Pancreas (tissue), 10 donors: ENCODE results near the gene PRRT3. TPM values are rescaled to one million over a fixed set of nuclear protein-coding genes. Genes with fewer than 3 reads are reported as not detected.
A peak's percentile ranks its signal among the peaks of the same experiment; 100 is the strongest.

Experiments
- ATAC-seq, 4 donors: fragments of 200-7000 bp; cut with Tn5 transposase; one replicate each; pipeline versions ENCODE4 v1.8.0 to v1.9.1; 2020; ENCODE audit warnings: mild to moderate bottlenecking in 4 of 4, moderate library complexity in 4 of 4
- DNase-seq, 6 donors: peaks; one replicate each; pipeline ENCODE4 v3.0.0-alpha.2; 2020
- FAIRE-seq: peaks from 2 replicates; lab custom pipeline; 2012; peaks lifted over from hg19 to GRCh38; lab: Jason Lieb, UNC
- H3K27ac ChIP-seq, 4 donors: fragments of 200-600 bp; sonication (generic); 1 replicate in 3 of 4; 2 replicates in 1 of 4; pipeline versions ENCODE4 v1.5.0 to v1.8.0; 2020
- H3K27me3 ChIP-seq, 4 donors: fragments of 200-600 bp; one replicate each; pipeline ENCODE4 v1.8.0; 2021
- H3K36me3 ChIP-seq, 3 donors: fragments of 200-600 bp; sonication (generic) in 1 of 3; one replicate each; pipeline versions ENCODE4 v1.5.0 to v1.8.0; 2020 to 2021
- H3K4me1 ChIP-seq, 3 donors: fragments of 200-600 bp; one replicate each; pipeline ENCODE4 v1.8.0; 2021
- H3K4me3 ChIP-seq, 4 donors: fragments of 200-600 bp; sonication (generic) in 2 of 4; one replicate each; pipeline versions ENCODE4 v1.5.0 to v1.8.0; 2020 to 2021
- H3K9me3 ChIP-seq, 4 donors: fragments of 200-600 bp; one replicate each; pipeline ENCODE4 v1.8.0; 2021
- WGBS, 2 donors: extraction: QIAGEN DNeasy Blood & Tissue Kit; methylation state at CpG; one replicate each; pipeline ENCODE4 v1.1.7; 2013; 5-methylcytosine and 5-hydroxymethylcytosine counted together
- intact Hi-C, 3 donors: fragments of 100-400 bp; cut with DNase I; formaldehyde crosslinking; loops; one replicate each; pipeline versions ENCODE4 v1.11.1 to v1.14.2; 2022
- polyA plus RNA-seq, 2 donors: library from polyadenylated mRNA; stranded (reverse); fragments of 200-250 nt; gene quantifications; one replicate each; pipeline ENCODE4 v1.2.3, GENCODE V29; 2013
- total RNA-seq, 6 donors: library from RNA; stranded (reverse); fragmentation: NEBNext Ultra II Directional in 4 of 6; extraction: Animal tissue kit (Norgen Biotek cat#: 25700) in 4 of 6; gene quantifications; one replicate each; pipeline versions ENCODE4 v1.2.1 to v1.2.4, GENCODE V29; 2021 to 2023
- TF ChIP-seq, protein P1 (sequence below), 4 donors: fragments of 200-600 bp; sonication (generic) in 3 of 4; IDR thresholded peaks; one replicate each; pipeline versions ENCODE4 v1.5.0 to v1.8.0; 2021; ENCODE audit warnings: antibody characterized with exemption in 4 of 4
- donor health status: healthy with polysubstance abuse.
- donor health status: DM: no; HTN: no; CAD: no; lungs with moderate emphysema.
- donor health status: DM: no; HTN: no; CAD: no.
- donor health status: control.
- donor health status: control.
- donor health status: Bipolar disorder and iron deficiency.
- donor health status: DM: yes; HTN: yes; CAD: no.
- donor health status: DM: no; HTN: no; CAD: no.
- donor health status: DM: no; HTN: no; CAD: no.
- donor health status: DM: yes; HTN: yes; CAD: no.

The PRRT3 gene
- total and polyA plus RNA-seq, 8 donors: 1.2 to 5.1 (median 2.0) TPM

DNA sequence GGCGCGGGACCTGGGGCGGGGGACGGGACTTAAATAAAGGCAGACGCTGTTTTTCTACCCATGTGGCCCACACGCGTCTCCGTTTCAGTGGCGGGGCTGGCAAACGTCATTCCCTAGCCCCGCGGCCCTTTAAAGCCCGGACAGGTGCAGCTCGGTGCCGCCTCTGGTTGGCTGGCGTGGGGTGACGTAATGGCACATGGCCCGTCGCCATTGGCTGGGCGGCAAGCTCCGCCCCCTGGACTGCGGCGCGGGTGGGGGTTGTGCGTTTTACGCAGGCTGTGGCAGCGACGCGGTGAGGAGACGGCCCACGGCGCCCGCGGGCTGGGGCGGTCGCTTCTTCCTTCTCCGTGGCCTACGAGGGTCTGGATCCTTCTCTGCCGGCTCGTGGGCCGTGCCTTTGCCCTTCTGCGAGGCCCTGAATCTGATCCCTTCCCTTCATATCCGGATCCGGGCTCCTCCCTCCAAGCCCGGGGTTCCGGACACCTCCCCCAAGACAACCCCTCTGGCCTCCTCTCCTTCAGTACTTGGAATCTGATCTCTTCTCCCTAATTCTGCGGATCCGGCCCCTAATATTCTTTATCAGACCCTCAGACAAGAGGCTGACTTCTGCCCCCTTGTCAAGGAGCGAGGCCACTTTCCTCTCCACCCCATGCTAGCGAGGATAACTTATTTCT, 18.5 kb downstream of the PRRT3 start, which contains the start of gene CRELD1:
Gene CRELD1, plus strand, starts transcription at position 274 of the 674 bp plus-strand sequence. CDS start 605 bp downstream, outside the sequence.
- FAIRE-seq: no peak
- H3K4me1 ChIP-seq: peaks cover 0 to 17% (median 16%) of the 10 kb centered on the region in 3 donors

DNA sequence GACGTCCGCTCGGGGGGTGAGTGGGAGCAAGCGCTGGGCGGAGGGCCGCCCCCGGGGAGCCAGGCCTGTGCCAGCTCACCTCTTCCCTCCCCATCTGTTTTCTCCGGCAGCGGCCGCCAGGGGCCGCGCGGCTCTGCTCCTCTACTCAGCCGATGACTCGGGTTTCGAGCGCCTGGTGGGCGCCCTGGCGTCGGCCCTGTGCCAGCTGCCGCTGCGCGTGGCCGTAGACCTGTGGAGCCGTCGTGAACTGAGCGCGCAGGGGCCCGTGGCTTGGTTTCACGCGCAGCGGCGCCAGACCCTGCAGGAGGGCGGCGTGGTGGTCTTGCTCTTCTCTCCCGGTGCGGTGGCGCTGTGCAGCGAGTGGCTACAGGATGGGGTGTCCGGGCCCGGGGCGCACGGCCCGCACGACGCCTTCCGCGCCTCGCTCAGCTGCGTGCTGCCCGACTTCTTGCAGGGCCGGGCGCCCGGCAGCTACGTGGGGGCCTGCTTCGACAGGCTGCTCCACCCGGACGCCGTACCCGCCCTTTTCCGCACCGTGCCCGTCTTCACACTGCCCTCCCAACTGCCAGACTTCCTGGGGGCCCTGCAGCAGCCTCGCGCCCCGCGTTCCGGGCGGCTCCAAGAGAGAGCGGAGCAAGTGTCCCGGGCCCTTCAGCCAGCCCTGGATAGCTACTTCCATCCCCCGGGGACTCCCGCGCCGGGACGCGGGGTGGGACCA, 19.2 kb downstream of the PRRT3 start:
- H3K27ac ChIP-seq: peak overlapping the region; percentile 80 to 88 (median 85)
- no peaks in the 10 kb centered on the region for H3K36me3 ChIP-seq
- H3K9me3 ChIP-seq: no peaks in the 10 kb centered on the region
- H3K4me3 ChIP-seq: peak overlapping the region; percentile 58 to 76 (median 66)
- TF ChIP-seq, protein P1, sequence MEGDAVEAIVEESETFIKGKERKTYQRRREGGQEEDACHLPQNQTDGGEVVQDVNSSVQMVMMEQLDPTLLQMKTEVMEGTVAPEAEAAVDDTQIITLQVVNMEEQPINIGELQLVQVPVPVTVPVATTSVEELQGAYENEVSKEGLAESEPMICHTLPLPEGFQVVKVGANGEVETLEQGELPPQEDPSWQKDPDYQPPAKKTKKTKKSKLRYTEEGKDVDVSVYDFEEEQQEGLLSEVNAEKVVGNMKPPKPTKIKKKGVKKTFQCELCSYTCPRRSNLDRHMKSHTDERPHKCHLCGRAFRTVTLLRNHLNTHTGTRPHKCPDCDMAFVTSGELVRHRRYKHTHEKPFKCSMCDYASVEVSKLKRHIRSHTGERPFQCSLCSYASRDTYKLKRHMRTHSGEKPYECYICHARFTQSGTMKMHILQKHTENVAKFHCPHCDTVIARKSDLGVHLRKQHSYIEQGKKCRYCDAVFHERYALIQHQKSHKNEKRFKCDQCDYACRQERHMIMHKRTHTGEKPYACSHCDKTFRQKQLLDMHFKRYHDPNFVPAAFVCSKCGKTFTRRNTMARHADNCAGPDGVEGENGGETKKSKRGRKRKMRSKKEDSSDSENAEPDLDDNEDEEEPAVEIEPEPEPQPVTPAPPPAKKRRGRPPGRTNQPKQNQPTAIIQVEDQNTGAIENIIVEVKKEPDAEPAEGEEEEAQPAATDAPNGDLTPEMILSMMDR (IDR thresholded peaks at IDR 0.05): peak; percentile 30 to 64 (median 48)
- peaks cover 0 to 17% (median 16%) of the 10 kb centered on the region in 3 donors for H3K4me1 ChIP-seq
- ATAC-seq: peak; percentile 78 to 89 (median 80)
- DNase-seq: peak; percentile 77 to 94 (median 86)
- no peaks in the 10 kb centered on the region for H3K27me3 ChIP-seq
- intact Hi-C loops: no loop called here
- no peak for FAIRE-seq
- WGBS, 2 donors: 0% methylated on average over 46 to 77 of the region's 77 CpGs

More for the DNA sequence above, 18.5 kb downstream of the PRRT3 start, which contains the start of gene CRELD1:
- Histone ChIP-seq H3K27ac (peak within 1 kb of the TSS; percentile 80 to 88 (median 85)), H3K27me3 (no peaks in the 10 kb centered on the region), H3K36me3 (no peaks in the 10 kb centered on the region), H3K9me3 (no peaks in the 10 kb centered on the region), H3K4me3 (peak within 1 kb of the TSS; percentile 58 to 76 (median 66))
- TF ChIP-seq, protein P1 (IDR thresholded peaks at IDR 0.05): no peak
- 0% methylated on average over 45 to 50 of the region's 50 CpGs for WGBS, 2 donors
- ATAC-seq: peak; percentile 90 to 97 (median 92)
- intact Hi-C loops: no loop called here
- DNase-seq: peak; percentile 95 to 99 (median 98)

DNA sequence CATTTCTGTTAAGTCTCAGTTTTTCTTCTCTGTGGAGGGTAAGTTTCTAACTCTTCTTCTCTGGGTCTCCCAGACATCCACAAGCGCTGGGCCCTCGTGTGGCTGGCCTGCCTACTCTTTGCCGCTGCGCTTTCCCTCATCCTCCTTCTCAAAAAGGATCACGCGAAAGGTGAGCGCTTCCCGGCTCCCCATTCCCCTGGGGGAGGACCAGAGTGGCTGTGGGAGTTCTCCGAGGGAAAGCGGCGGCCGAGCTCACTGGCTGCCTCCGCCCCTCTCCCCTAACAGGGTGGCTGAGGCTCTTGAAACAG, 19.7 kb downstream of the PRRT3 start:
- Histone ChIP-seq H3K4me1 (peaks cover 0 to 17% (median 16%) of the 10 kb centered on the region in 3 donors), H3K36me3 (no peaks in the 10 kb centered on the region), H3K9me3 (no peaks in the 10 kb centered on the region), H3K4me3 (peak overlapping the region; percentile 58 to 76 (median 66)), H3K27me3 (no peaks in the 10 kb centered on the region), H3K27ac (peak overlapping the region; percentile 80 to 88 (median 85))
- DNase-seq (no peak), ATAC-seq (no peak), FAIRE-seq (no peak)
- intact Hi-C loops: no loop called here
- TF ChIP-seq, protein P1 (IDR thresholded peaks at IDR 0.05): no peak
- 2% methylated on average over 13 of the region's 13 CpGs for WGBS, 2 donors

DNA sequence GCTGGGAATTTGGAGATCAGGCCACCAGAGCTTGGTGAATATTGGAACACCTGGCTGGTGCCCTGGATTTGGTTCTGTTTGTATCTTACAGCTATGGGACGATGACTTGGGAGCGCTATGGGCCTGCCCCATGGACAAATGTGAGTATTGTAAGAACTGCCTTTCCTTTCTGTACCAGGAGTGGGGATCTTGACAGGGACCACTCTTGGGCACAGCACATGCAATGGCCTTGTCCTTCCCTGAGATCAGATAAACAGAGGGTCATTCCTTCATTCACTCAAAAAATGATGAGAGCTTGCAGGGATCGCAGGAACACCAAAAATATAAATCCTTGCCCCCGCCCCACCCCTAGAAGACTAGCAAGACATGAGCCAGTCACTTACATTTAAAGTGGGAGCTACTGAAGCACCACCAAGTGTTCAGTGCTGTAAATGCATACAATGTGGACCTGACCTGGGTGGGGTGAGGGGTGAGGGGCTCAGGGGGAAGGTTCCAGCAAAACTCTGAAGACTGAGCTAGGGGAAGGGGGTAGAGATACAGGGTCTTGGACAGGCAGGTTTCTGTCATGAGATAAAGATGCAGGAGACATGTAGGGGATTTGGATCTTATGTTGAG, 21.3 kb downstream of the PRRT3 start:
- H3K4me3 ChIP-seq: no peak overlapping the region
- no peaks in the 10 kb centered on the region for H3K9me3 ChIP-seq
- no peak for ATAC-seq
- peaks cover 0 to 16% (median 8%) of the 10 kb centered on the region in 3 donors for H3K4me1 ChIP-seq
- no peaks in the 10 kb centered on the region for H3K27me3 ChIP-seq
- no peaks in the 10 kb centered on the region for H3K36me3 ChIP-seq
- TF ChIP-seq, protein P1 (IDR thresholded peaks at IDR 0.05): no peak
- 94 to 95% methylated on average over 4 of the region's 4 CpGs for WGBS, 2 donors
- no peak for FAIRE-seq
- H3K27ac ChIP-seq: no peak overlapping the region
- DNase-seq: no peak
- intact Hi-C loops: no loop called here
